Erythroblast (primary cell): ENCODE results near the gene UTS2B.

Experiments used
- GATA1 ChIP-seq: IDR thresholded peaks from 2 replicates; pipeline ENCODE4 v1.6.1; 2011; ENCODE audit warnings: low read depth, mild to moderate bottlenecking, control low read depth, low read length, moderate library complexity
- POLR2A ChIP-seq: IDR thresholded peaks from 2 replicates; pipeline ENCODE4 v1.6.1; 2011; ENCODE audit warnings: mild to moderate bottlenecking, low read length

DNA sequence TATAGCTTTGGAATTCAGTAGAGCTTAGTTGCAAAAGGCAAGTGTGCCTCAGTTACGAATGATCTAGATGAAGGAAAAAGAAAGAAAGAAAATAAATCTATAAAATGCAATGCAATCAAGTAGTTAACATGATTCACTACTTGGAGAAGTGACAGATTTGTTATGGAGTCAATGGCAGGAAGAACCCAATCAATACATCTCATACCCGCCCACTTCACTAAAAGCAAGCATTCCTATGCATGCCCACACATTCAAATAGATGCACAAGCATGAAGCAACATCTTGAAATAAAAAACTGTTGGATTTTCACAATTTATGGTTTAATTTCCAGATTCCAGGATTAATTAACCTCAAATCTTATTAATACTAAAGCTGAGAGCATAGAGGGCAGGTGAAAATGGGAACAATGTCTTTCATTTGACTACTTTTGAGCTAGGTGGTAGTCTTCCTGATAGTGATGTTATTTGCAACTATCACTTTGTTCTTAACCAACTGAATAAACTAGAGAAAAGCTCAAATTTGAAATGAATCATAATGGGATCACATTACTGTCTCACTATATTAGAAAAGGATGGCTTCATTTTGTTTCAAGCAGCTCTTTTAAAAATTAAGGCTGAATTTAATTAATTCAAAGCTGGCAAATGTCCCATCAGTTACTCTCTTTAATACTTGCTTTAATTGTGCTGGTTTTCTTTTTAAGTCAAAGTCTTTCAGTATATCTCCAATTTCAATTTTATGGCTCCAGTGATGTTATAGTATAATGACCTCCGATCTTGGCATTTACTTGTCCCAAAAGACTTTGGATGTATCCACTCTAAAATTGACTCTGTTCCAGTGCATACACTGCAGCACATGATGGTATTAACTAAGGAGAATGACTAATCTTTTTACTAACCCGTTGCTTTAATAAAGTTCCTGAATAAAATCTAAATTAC lies 47.8 kb downstream of the UTS2B start:
- TF ChIP-seq POLR2A (no peak), GATA1 (no peak)
